HG03066 (cell line): Measurements from ENCODE around the gene CRMP1.

Source experiments
- ATAC-seq: cut with Tn5 transposase; IDR thresholded peaks from one replicate; pipeline ENCODE4 v1.9.1; 2021; ENCODE audit warnings: low read depth; ENCODE audit not compliant: unreplicated experiment

The CRMP1 gene

DNA sequence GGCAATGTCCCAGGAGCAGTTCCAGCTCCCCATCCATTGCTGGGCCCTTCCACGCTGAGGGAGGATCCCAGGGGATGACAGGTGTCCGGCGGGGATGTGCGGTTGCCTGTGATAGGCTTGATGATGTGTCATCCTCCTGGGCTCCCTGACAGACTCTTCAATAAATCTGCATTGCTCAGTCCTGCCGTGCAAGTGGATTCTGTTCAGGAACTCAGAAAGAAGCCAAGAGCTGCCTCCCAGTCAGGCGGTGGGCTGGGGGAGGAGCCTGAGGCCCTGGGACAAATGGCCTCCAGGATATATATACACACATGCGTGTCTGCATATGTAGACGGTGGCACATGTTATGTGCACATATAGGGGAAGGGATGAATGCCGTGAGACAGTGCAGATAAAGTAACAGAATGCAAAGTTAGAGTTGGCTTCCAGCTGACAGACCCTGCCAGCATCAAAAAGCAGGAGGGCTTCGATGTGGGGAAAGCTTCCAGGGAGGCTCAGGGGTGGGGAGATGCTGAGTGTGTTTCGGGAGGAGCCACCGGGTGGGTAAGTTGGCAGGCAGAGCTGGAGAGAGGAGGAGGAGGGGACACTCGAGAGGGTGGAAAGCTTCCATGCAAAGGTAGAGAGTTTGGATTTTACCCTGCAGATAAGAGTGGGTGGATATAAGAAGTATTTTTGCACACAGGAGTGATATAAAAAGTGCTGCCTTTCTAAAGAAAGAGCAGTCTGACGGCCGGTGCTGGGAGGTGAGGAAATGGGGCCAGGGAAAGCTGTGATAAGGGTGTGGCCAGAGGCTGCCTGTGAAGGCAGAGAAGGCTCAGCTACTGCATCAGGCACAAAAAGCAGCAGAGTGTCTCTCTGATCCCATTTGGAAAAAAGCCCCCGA lies 28.5 kb upstream of the CRMP1 start:
- ATAC-seq = no peak

DNA sequence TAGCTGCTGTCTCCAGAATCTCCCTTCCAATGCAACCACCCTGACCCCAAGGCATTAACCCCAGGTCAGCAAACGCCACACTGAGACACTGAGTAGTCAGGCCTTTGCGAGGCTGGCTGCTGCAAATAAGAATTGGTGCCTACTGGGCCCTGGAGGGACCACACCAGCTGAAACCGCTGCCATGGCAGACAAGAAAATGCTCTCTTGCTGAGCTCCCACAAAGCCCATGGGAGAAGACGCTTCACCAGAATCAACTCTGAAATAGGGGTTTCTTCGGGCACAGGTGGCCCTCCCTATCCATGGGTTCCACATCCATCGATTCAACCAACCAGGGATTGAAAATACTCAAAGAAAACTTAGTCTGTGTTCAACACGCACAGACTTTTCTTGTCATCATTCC lies 26.7 kb upstream of the CRMP1 start:
- no peak for ATAC-seq

DNA sequence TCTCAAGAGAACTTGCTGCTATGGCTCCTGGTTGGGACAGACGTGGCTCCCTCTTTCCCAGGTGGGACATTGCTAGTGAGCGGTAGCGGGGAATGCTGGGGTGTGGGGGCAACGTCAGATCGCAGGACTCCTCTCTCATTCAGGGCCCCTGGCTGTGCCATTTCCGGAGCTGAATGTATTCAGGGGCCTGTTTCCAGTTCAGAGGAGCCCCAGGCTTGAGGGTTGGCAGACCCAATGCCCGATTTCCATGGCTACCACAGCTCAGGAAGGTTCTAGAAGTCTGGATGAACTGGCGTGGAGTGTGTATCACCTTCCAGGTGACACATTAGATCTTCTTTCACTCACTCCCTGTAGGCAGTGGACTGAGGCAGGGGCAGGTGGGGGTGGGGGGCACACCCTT lies 26.2 kb upstream of the CRMP1 start:
- ATAC-seq = no peak

- ATAC-seq = no peak
These were observed 25.6 kb upstream of the CRMP1 start for GRCh38 chr4:5918331-5918985.

DNA sequence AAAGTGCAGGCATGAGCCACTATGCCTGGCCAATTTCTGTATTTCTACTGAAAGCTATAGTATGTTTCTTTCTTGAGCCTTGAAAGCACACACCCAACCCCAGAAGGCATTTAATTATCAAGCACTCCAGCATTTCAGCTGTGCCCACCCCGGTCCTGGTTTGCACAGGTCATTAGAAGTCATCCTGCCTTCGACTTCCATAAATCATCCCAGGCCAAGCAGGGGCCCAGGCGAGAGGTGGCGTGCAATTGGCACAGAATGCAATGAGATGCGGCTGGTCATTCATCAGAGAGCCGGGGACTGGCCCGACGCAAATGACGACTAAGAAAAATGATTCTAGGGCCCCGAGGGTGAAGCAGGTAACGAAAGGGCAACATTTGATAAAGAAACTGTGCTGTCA lies 24.8 kb upstream of the CRMP1 start:
- ATAC-seq = no peak

GRCh38 chr4:5916229-5916628 lies 23.3 kb upstream of the CRMP1 start:
- ATAC-seq = no peak

DNA sequence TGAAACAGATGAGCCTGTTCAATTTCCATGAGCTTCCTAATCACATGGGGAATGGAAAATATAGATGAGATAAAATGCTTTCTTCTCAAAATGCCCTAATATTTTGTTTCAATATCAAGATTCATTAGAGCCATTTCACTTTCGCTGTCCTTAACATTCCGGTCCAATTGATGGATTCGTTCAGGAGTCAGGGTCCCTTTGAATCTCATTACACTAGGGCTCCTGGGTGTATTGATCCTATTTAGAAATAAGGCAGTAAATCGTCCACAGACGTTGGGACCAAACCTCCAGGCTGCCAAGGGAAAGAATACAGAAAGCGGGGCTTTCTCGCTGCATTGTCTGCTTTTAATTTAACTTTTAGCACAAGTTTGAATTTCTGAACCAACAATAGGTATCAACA lies 20.6 kb upstream of the CRMP1 start:
- ATAC-seq = no peak

DNA sequence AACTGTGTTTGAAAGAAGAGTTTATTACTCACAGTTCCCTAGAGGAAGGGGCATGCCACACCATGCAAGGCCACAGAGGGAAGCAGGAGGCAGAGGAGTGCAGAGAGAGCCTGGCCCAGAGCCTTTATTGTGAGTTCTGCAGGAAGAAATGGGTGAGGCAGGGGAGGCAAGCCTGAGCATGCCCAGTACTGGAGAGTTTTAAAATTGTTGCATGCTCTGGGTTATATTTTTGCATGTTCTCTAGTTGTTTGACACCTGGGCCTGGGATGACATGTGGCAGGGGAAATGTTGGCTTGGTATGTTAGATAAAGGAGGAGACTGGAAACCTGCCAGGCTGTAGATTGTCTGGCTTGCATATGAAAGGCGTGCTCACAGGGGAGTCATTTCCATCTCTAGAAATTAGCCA lies 19.7 kb upstream of the CRMP1 start:
- no peak for ATAC-seq

DNA sequence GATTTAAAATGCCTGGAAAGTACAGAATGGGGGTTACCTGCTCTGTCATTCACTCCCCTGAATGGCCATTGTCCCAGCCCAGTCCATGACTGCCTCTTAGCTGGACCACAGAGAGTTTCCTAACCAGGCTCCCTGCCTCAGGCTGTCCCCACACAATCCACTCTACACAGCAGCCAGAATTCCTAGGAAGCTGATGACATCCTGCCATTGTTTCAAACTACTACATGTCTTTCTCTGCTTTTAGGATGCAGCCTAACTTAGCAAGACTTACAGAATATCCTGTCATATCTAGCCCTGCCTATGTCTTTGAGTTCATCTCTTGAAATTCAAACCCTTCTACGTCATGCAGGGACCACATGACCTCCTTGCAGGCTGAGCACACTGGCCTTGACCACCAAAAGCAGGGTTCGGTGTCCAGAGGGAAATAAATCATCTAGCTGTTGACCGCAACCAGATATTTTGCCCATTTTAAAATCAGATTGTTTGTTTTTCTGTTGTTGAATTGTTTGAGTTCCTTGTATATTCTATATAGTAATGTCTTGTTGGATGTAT lies 16.1 kb upstream of the CRMP1 start:
- no peak for ATAC-seq

DNA sequence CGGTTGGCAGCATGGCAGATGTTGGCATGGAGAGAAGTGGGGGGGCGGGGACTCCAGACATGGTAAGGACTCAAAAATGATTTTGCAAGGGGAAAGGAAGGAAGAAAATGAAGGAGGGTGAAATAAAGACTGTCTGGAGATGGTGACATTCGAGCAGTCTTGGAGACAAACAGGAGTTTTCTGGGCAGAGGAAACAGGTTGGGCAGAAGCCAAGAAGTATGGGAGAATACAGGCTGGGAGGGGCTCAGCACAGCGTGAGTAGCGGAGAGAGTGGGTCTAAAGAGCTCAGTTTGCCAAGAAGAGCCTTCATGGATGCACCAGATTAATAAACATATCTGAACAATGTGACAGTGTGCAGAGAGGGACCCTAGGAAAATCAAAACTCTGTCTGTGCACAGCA lies 13.3 kb upstream of the CRMP1 start:
- ATAC-seq = no peak

GRCh38 chr4:5905714-5906113 lies 12.8 kb upstream of the CRMP1 start:
- ATAC-seq = no peak

- ATAC-seq = no peak
These were observed 8.0 kb upstream of the CRMP1 start for GRCh38 chr4:5900844-5901243.

DNA sequence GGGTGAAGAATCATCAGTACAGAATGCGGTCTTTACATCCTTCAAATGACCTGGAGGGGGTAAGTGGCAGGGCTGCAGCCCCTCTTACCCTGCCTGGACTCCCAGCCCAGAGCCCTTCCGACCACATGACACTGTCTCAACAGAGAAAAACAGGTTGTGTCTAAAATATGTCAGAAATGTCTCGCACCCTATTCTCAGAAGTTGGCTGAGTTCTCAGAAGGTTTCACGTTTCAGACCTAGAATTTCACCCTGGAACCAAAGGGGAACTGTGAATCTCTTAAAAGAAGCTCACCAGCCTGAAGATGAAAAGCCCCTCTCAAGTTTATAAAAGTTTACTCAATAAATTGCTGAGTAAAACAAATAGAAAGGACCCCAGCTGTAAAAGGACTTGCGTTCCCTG lies 7.0 kb upstream of the CRMP1 start:
- no peak for ATAC-seq

DNA sequence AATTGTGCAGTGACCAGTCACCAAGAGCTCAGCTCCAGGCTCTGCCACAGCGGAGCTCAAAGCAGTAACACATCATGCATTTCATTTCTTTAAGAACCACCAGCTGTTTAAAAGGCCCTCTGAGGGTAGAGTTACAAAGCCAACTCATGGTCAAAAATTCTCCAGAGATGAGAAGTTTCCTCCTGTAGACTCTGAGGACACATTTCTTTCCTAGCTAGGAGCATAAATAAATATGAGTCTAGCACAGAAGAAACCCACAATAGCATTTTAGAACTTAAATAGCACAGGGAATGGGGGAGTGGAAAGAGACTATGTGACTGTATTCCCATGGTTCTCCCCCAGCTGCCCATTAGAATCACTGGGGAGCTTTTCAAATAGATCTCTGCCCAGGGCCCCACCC lies 6.5 kb upstream of the CRMP1 start:
- no peak for ATAC-seq

DNA sequence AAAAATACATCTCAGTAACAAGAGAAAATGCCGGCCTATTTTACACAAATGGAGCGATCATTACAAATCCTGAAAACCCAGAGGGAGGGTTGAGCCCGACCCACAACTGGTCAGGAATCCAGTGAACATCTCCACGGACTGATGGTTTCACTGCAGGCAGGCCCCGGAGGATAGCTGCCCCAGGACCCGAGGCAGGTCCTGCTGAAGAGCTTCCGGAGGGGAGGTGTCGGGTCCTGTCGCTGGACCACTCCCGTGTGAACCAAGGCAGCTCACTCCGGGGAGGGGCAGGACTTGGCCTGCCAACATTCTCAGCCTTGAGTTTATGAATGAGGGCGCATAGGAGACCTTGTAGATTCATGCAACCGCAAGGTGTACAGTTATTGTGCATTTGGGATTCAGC lies 4.8 kb upstream of the CRMP1 start:
- no peak for ATAC-seq

DNA sequence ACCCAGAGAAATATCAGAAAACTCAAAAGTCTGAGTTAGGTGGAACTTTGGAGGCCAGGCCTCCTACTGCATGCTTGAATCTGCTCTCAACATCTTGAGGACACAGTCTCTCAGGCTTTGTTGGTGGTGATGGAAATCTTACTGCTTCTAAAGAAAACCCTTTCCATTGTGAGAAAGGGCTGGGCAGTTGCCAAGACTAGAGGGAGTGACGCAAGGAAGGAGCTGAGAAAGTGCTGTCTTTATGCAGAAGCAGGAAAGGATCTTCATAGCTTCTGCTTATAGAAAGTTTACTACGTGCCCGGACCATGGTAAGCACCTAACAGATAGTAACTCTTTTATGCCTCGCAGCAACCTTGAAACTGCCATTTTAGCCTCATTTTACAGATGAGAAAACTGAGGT lies 2.4 kb upstream of the CRMP1 start:
- ATAC-seq = no peak

GRCh38 chr4:5894266-5894665 lies 1.4 kb upstream of the CRMP1 start:
- no peak for ATAC-seq

GRCh38 chr4:5893591-5893990 lies 705 bp upstream of the CRMP1 start:
- no peak for ATAC-seq

- ATAC-seq = no peak
These were observed 423 bp downstream of the CRMP1 start for GRCh38 chr4:5892323-5893003.

GRCh38 chr4:5891563-5892322 lies 1.1 kb downstream of the CRMP1 start:
- ATAC-seq = no peak
